ENCODE data around the gene RPRM. TPM values are rescaled to one million over a fixed set of nuclear protein-coding genes. Genes with fewer than 3 reads are reported as not detected.

RPRM gene
- total RNA-seq, 1 experiment from 2014 or later: 38.4 TPM

DNA sequence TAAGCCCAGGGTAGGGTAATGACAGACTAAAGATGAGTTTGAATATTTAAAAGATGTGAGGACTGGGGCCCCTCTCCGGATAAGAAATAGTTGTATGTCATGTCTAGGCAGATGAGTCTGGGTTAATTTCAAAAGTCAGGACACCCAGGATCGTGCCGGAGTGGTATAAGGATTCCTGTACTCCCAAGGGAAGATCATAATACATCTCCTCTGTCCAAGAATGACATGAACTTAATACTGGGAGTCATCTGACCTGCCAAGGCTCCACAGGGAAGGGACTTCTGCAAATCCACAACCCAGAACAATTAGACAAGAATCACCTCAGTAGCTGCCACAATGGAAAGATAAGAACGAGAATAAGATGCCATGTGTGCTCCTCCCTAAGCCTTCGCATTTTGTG lies 17.1 kb downstream of the RPRM start:
- Histone ChIP-seq H4K8ac (replicated peaks; ENCODE audit: insufficient read length, low read depth, low read length) (no peak overlapping the region), H3K79me2 (ENCODE audit: insufficient read depth, low read length) (no peaks in the 10 kb centered on the region), H2AFZ (ENCODE audit: low read length) (no peak overlapping the region), H2BK15ac (ENCODE audit: low read depth, low read length) (no peak overlapping the region), H4K91ac (ENCODE audit: insufficient read length, low read depth, low read length) (no peak overlapping the region), H3K27ac (ENCODE audit: insufficient read length, low read depth, low read length) (no peak overlapping the region), H3K9ac (ENCODE audit: extremely low read depth, insufficient read length, low read length) (no peak overlapping the region), H2BK12ac (ENCODE audit: insufficient read length, low read depth, low read length) (no peak overlapping the region), H2BK20ac (ENCODE audit: low read depth, low read length, poor library complexity, severe bottlenecking) (no peak overlapping the region), H3K23ac (ENCODE audit: insufficient read length, low read depth, low read length) (no peak overlapping the region), H3K14ac (ENCODE audit: insufficient read depth, low read length) (no peak overlapping the region), H2AK5ac (ENCODE audit: insufficient read length, low read length) (no peak overlapping the region), H3K27me3 (ENCODE audit: insufficient read depth, low read length) (no peaks in the 10 kb centered on the region), H3K23me2 (ENCODE audit: insufficient read length, low read depth, low read length, poor library complexity, severe bottlenecking) (no peaks in the 10 kb centered on the region), H2BK120ac (ENCODE audit: low read depth, low read length, poor library complexity, severe bottlenecking) (no peak overlapping the region), H3K4me2 (ENCODE audit: insufficient read depth, insufficient read length, low read length) (no peak overlapping the region), H3K18ac (ENCODE audit: insufficient read length, low read depth, low read length) (no peak overlapping the region), H3K4ac (ENCODE audit: low read depth, low read length) (no peak overlapping the region), H4K5ac (ENCODE audit: insufficient read length, low read depth, low read length) (no peak overlapping the region), H4K20me1 (ENCODE audit: control insufficient read depth, insufficient read depth, insufficient read length) (no peaks in the 10 kb centered on the region), H3K9me3 (ENCODE audit: control insufficient read depth, low read depth, low read length) (no peaks in the 10 kb centered on the region), H3K56ac (ENCODE audit: insufficient read length, low read depth, low read length) (no peak overlapping the region), H3K4me1 (ENCODE audit: insufficient read depth, low read length) (no peaks in the 10 kb centered on the region; the same call in 1 of the 2 replicates), H2BK5ac (ENCODE audit: insufficient read length, low read length) (no peak overlapping the region), H3K79me1 (ENCODE audit: insufficient read depth, low read depth, low read length, poor library complexity, severe bottlenecking) (no peaks in the 10 kb centered on the region), H3T11ph (ENCODE audit: low read length) (no peak overlapping the region)
- Mint-ChIP-seq H3K36me3 (ENCODE audit: insufficient read depth in 1 of 3, low read depth in 3 of 3) (no peaks in the 10 kb centered on the region; a peak in 1 of 7 replicates), H3K9me3 (no peaks in the 10 kb centered on the region), H3K27me3 (ENCODE audit: low read depth) (no peaks in the 10 kb centered on the region; the same call in 1 of the 2 replicates), H3K4me3 (no peak overlapping the region), H3K27ac (peak overlapping the region in 1 of 3 experiments; percentile 22; a peak in 2 of 7 replicates), H3K4me1 (peaks cover 35 to 37% of the 10 kb centered on the region in 2 experiments)
- TF ChIP-seq, protein P1, sequence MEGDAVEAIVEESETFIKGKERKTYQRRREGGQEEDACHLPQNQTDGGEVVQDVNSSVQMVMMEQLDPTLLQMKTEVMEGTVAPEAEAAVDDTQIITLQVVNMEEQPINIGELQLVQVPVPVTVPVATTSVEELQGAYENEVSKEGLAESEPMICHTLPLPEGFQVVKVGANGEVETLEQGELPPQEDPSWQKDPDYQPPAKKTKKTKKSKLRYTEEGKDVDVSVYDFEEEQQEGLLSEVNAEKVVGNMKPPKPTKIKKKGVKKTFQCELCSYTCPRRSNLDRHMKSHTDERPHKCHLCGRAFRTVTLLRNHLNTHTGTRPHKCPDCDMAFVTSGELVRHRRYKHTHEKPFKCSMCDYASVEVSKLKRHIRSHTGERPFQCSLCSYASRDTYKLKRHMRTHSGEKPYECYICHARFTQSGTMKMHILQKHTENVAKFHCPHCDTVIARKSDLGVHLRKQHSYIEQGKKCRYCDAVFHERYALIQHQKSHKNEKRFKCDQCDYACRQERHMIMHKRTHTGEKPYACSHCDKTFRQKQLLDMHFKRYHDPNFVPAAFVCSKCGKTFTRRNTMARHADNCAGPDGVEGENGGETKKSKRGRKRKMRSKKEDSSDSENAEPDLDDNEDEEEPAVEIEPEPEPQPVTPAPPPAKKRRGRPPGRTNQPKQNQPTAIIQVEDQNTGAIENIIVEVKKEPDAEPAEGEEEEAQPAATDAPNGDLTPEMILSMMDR (conservative IDR thresholded peaks at IDR 0.05): no peak
- DNase-seq: no peak
- WGBS (ENCODE audit: extremely low coverage, insufficient read length, low lambda C conversion rate): no CpG with 5 or more reads among the region's 5 CpGs
